NT2/D1 (cell line): ENCODE measurements around the gene MUC2.

Experiments
- SUZ12 ChIP-seq: IDR thresholded peaks from 2 replicates; pipeline ENCODE4 v1.6.1; 2011; ENCODE audit not compliant: insufficient read length, insufficient read depth; ENCODE audit errors: extremely low read depth
- YY1 ChIP-seq: IDR thresholded peaks from 2 replicates; pipeline ENCODE4 v1.6.1; 2011; ENCODE audit not compliant: insufficient read length, insufficient read depth
- ZNF274 ChIP-seq: IDR thresholded peaks from 2 replicates; pipeline ENCODE4 v1.6.1; 2011; ENCODE audit warnings: mild to moderate bottlenecking, low read depth, low read length

GRCh38 chr11:1107316-1108245, 32.9 kb downstream of the MUC2 start:
- TF ChIP-seq ZNF274 (no peak), YY1 (no peak), SUZ12 (no peak)
